Adipose tissue (tissue), 3 donors: Measurements from ENCODE around the gene SLC16A6. TPM values are rescaled to one million over a fixed set of nuclear protein-coding genes. Genes with fewer than 3 reads are reported as not detected.
"Not testable (repeated sequence)": the region's sequence is repeated elsewhere in the genome, so short reads cannot be mapped to it uniquely, and the experiment has no call there.

Source experiments
- H3K27ac ChIP-seq: one replicate; pipeline ENCODE4 v1.5.1; 2013; ENCODE audit warnings: low read depth, low read length
- WGBS, 3 donors: extraction: QIAGEN DNeasy Blood & Tissue Kit; methylation state at CpG; one replicate each; pipeline ENCODE4 v1.1.7; 2013; 5-methylcytosine and 5-hydroxymethylcytosine counted together
- polyA plus RNA-seq, 3 donors: library from polyadenylated mRNA; stranded (reverse); fragments of 200-250 nt; gene quantifications; one replicate each; pipeline ENCODE4 v1.2.3, GENCODE V29; 2013
- donor health status: healthy with polysubstance abuse.
- donor health status: Bipolar disorder and iron deficiency.
- donor health status: healthy.

Gene SLC16A6
- polyA plus RNA-seq, 3 donors, result 0.18 to 1.1 (median 0.56) TPM

- H3K27ac ChIP-seq, result no peak overlapping the region
Observed at GRCh38 chr17:68257934-68258333, 33.0 kb downstream of the SLC16A6 start.

GRCh38 chr17:68256701-68257100, 34.2 kb downstream of the SLC16A6 start:
- not testable (repeated sequence) for H3K27ac ChIP-seq
- WGBS, 3 donors, result 67 to 77% (median 68%) methylated on average over 5 of the region's 5 CpGs

GRCh38 chr17:68255731-68256538, 35.0 kb downstream of the SLC16A6 start:
- WGBS, 3 donors, result 47 to 66% (median 54%) methylated on average over 5 of the region's 5 CpGs

GRCh38 chr17:68255151-68255550, 35.8 kb downstream of the SLC16A6 start:
- no peak overlapping the region for H3K27ac ChIP-seq
- WGBS, 3 donors, result 73 to 78% (median 74%) methylated on average over 4 of the region's 4 CpGs

More at GRCh38 chr17:68255731-68256538, 35.0 kb downstream of the SLC16A6 start:
- H3K27ac ChIP-seq, result no peak overlapping the region

GRCh38 chr17:68253426-68253825, 37.5 kb downstream of the SLC16A6 start:
- WGBS, 3 donors, result 61 to 85% (median 68%) methylated on average over 7 of the region's 7 CpGs
- not testable (repeated sequence) for H3K27ac ChIP-seq

GRCh38 chr17:68249354-68249765, 41.6 kb downstream of the SLC16A6 start:
- H3K27ac ChIP-seq, result no peak overlapping the region
- 48 to 70% (median 48%) methylated on average over 7 of the region's 7 CpGs for WGBS, 3 donors

- H3K27ac ChIP-seq, result no peak overlapping the region
- 57 to 85% (median 60%) methylated on average over 5 of the region's 5 CpGs for WGBS, 3 donors
Observed at GRCh38 chr17:68248891-68249290, 42.0 kb downstream of the SLC16A6 start.

GRCh38 chr17:68248199-68248825, 42.6 kb downstream of the SLC16A6 start:
- 1 to 2% (median 1%) methylated on average over 19 of the region's 19 CpGs for WGBS, 3 donors
- peak overlapping the region; percentile 55 for H3K27ac ChIP-seq

- 0 to 1% (median 0%) methylated on average over 84 to 97 of the region's 97 CpGs for WGBS, 3 donors
Observed at GRCh38 chr17:68247445-68248198, 43.3 kb downstream of the SLC16A6 start, which contains the start of gene AMZ2. Gene AMZ2, plus strand, starts transcription at chr17:68248043. Its CDS starts 2,145 bp downstream, at chr17:68250188.

GRCh38 chr17:68246271-68247028, 44.5 kb downstream of the SLC16A6 start:
- WGBS, 3 donors, result 91 to 93% (median 93%) methylated on average over 24 of the region's 24 CpGs
- no peak overlapping the region for H3K27ac ChIP-seq

More at GRCh38 chr17:68247445-68248198, 43.3 kb downstream of the SLC16A6 start, which contains the start of gene AMZ2:
- peak within 1 kb of the TSS; percentile 89 for H3K27ac ChIP-seq

GRCh38 chr17:68239632-68240366, 51.1 kb downstream of the SLC16A6 start:
- 80 to 93% (median 87%) methylated on average over 4 of the region's 4 CpGs for WGBS, 3 donors
- no peak overlapping the region for H3K27ac ChIP-seq

GRCh38 chr17:68238871-68239253, 52.1 kb downstream of the SLC16A6 start:
- H3K27ac ChIP-seq, result no peak overlapping the region
- 83 to 87% (median 83%) methylated on average over 3 of the region's 3 CpGs for WGBS, 3 donors

GRCh38 chr17:68238164-68238870, 52.6 kb downstream of the SLC16A6 start:
- no peak overlapping the region for H3K27ac ChIP-seq
- WGBS, 3 donors, result 46 to 66% (median 50%) methylated on average over 3 of the region's 3 CpGs

GRCh38 chr17:68237369-68238163, 53.4 kb downstream of the SLC16A6 start:
- not testable (repeated sequence) for H3K27ac ChIP-seq
- WGBS, 3 donors, result 47 to 74% (median 52%) methylated on average over 16 of the region's 16 CpGs

GRCh38 chr17:68235336-68235791, 55.6 kb downstream of the SLC16A6 start:
- H3K27ac ChIP-seq, result not testable (repeated sequence)
- 70 to 75% (median 74%) methylated on average over 11 of the region's 11 CpGs for WGBS, 3 donors

GRCh38 chr17:68234726-68235335, 56.1 kb downstream of the SLC16A6 start:
- WGBS, 3 donors, result 86 to 90% (median 86%) methylated on average over 12 of the region's 12 CpGs
- H3K27ac ChIP-seq, result not testable (repeated sequence)
